HEK293 (cell line): Measurements from ENCODE around the gene THSD4.

Experiments used
- CTCF ChIA-PET: fragments of 350-600 bp; formaldehyde crosslinking; extraction: SDS; loops from one replicate; lab custom pipeline; 2021; ENCODE audit warnings: antibody characterized with exemption; lab: Yijun Ruan, JAX
- POLR2A ChIA-PET: fragments of 300-600 bp; formaldehyde crosslinking; extraction: SDS; loops from one replicate; lab custom pipeline; 2020; ENCODE audit warnings: antibody characterized with exemption, inconsistent platforms; lab: Yijun Ruan, JAX
- H3K27ac ChIP-seq: fragments of 200-500 bp; sonication (Bioruptor generic); 2 replicates; pipeline ENCODE4 v1.5.1; 2014; ENCODE audit warnings: low read depth, low read length, control low read depth, inconsistent platforms; ENCODE audit errors: extremely low read depth
- H3K36me3 ChIP-seq, 2 experiments: fragments of 200-500 bp in 1 of 2; sonication (Bioruptor generic) in 1 of 2; 1 replicate in 1 of 2; 2 replicates in 1 of 2; pipeline ENCODE4 v1.5.1; 2014 to 2017; ENCODE audit warnings: inconsistent platforms in 2 of 2, low read length in 2 of 2; ENCODE audit not compliant: control insufficient read depth in 2 of 2, insufficient read depth in 1 of 2
- H3K4me1 ChIP-seq: fragments of 200-500 bp; sonication (Bioruptor generic); 2 replicates; pipeline ENCODE4 v1.5.1; 2014; ENCODE audit warnings: mild to moderate bottlenecking, low read length, inconsistent platforms; ENCODE audit not compliant: control insufficient read depth, insufficient read depth
- H3K4me3 ChIP-seq: 2 replicates; pipeline ENCODE4 v1.5.1; 2011; ENCODE audit warnings: low read depth, mild to moderate bottlenecking, control low read depth, low read length, moderate library complexity
- H3K9me3 ChIP-seq: fragments of 200-500 bp; sonication (Bioruptor generic); 2 replicates; pipeline ENCODE4 v1.5.1; 2014; ENCODE audit warnings: low read depth, low read length, inconsistent platforms; ENCODE audit not compliant: control insufficient read depth, insufficient read depth
- GLIS1 ChIP-seq: fragments of 450-650 bp; formaldehyde crosslinking; IDR thresholded peaks from 2 replicates; pipeline ENCODE4 v1.5.1; 2016; ENCODE audit warnings: missing biosample characterization, missing genetic modification characterization
- HOXA7 ChIP-seq: sonication (generic); formaldehyde crosslinking; IDR thresholded peaks from 2 replicates; pipeline ENCODE4 v1.8.1; 2022; ENCODE audit warnings: missing genetic modification reagents, borderline replicate concordance
- INSM2 ChIP-seq: fragments of 450-650 bp; formaldehyde crosslinking; IDR thresholded peaks from 2 replicates; pipeline ENCODE4 v1.5.1; 2016; ENCODE audit warnings: missing biosample characterization, missing genetic modification characterization
- PBX3 ChIP-seq: sonication (generic); formaldehyde crosslinking; IDR thresholded peaks from 2 replicates; pipeline ENCODE4 v1.8.1; 2022; ENCODE audit warnings: mild to moderate bottlenecking, moderate library complexity, missing genetic modification reagents
- PRDM1 ChIP-seq: fragments of 450-650 bp; formaldehyde crosslinking; IDR thresholded peaks from 2 replicates; pipeline ENCODE4; 2016; ENCODE audit warnings: missing biosample characterization, missing genetic modification characterization
- PRDM4 ChIP-seq: fragments of 450-650 bp; formaldehyde crosslinking; IDR thresholded peaks from 2 replicates; pipeline ENCODE4 v1.5.1; 2017; ENCODE audit warnings: missing biosample characterization, missing genetic modification characterization
- SP2 ChIP-seq: fragments of 450-650 bp; formaldehyde crosslinking; IDR thresholded peaks from 2 replicates; pipeline ENCODE4 v1.5.1; 2016; ENCODE audit warnings: missing biosample characterization, missing genetic modification characterization
- SP7 ChIP-seq: fragments of 450-650 bp; formaldehyde crosslinking; IDR thresholded peaks from 2 replicates; pipeline ENCODE4 v1.5.1; 2016; ENCODE audit warnings: missing biosample characterization, missing genetic modification characterization
- YY1 ChIP-seq: fragments of 450-650 bp; formaldehyde crosslinking; IDR thresholded peaks from 2 replicates; pipeline ENCODE4 v1.5.1; 2018; ENCODE audit warnings: missing biosample characterization, missing genetic modification characterization
- ZBTB49 ChIP-seq: fragments of 450-650 bp; formaldehyde crosslinking; IDR thresholded peaks from 2 replicates; pipeline ENCODE4 v1.5.1; 2016; ENCODE audit warnings: missing biosample characterization, missing genetic modification characterization, low read depth
- ZFHX2 ChIP-seq: fragments of 450-650 bp; formaldehyde crosslinking; conservative IDR thresholded peaks from 2 replicates; pipeline ENCODE4 v1.5.1; 2016; ENCODE audit warnings: missing biosample characterization, missing genetic modification characterization
- ZNF138 ChIP-seq: fragments of 450-650 bp; formaldehyde crosslinking; IDR thresholded peaks from 2 replicates; pipeline ENCODE4 v1.5.1; 2016; ENCODE audit warnings: missing biosample characterization, missing genetic modification characterization, borderline replicate concordance
- ZNF221 ChIP-seq: fragments of 450-650 bp; formaldehyde crosslinking; IDR thresholded peaks from 2 replicates; pipeline ENCODE4 v1.5.1; 2017; ENCODE audit warnings: missing biosample characterization, missing genetic modification characterization, borderline replicate concordance
- ZNF311 ChIP-seq: fragments of 450-650 bp; formaldehyde crosslinking; IDR thresholded peaks from 2 replicates; pipeline ENCODE4 v1.5.1; 2017; ENCODE audit warnings: missing biosample characterization, missing genetic modification characterization, borderline replicate concordance
- ZNF350 ChIP-seq: fragments of 450-650 bp; formaldehyde crosslinking; IDR thresholded peaks from 2 replicates; pipeline ENCODE4 v1.5.0; 2017; ENCODE audit warnings: missing biosample characterization, mild to moderate bottlenecking, missing genetic modification characterization
- ZNF473 ChIP-seq: fragments of 450-650 bp; formaldehyde crosslinking; IDR thresholded peaks from 2 replicates; pipeline ENCODE4 v1.5.1; 2017; ENCODE audit warnings: missing biosample characterization, missing genetic modification characterization
- ZNF521 ChIP-seq: fragments of 450-650 bp; formaldehyde crosslinking; IDR thresholded peaks from 2 replicates; pipeline ENCODE4 v1.5.1; 2017; ENCODE audit warnings: missing biosample characterization, mild to moderate bottlenecking, missing genetic modification characterization
- ZNF555 ChIP-seq: fragments of 450-650 bp; formaldehyde crosslinking; conservative IDR thresholded peaks from 2 replicates; pipeline ENCODE4 v1.5.1; 2017; ENCODE audit warnings: missing biosample characterization, mild to moderate bottlenecking, missing genetic modification characterization, inconsistent platforms
- ZNF660 ChIP-seq: fragments of 450-650 bp; IDR thresholded peaks from 2 replicates; pipeline ENCODE4 v1.5.1; 2018; ENCODE audit warnings: missing biosample characterization, mild to moderate bottlenecking, missing genetic modification characterization
- ZNF677 ChIP-seq: fragments of 450-650 bp; IDR thresholded peaks from 2 replicates; pipeline ENCODE4 v1.5.0; 2018; ENCODE audit warnings: missing biosample characterization, mild to moderate bottlenecking, missing genetic modification characterization, moderate library complexity

Gene THSD4

GRCh38 chr15:71484080-71484479 is 368.8 kb downstream of the THSD4 start:
- no peak for TF ChIP-seq ZNF521 (tag by site-specific recombination)
- TF ChIP-seq PRDM1 = no peak
- no peaks in the 10 kb centered on the region for H3K9me3 ChIP-seq
- no peaks in the 10 kb centered on the region for H3K36me3 ChIP-seq
- H3K27ac ChIP-seq = no peak overlapping the region
- no peaks in the 10 kb centered on the region for H3K4me1 ChIP-seq
- H3K4me3 ChIP-seq = no peak overlapping the region
- CTCF ChIA-PET = interaction anchor here (0.7 to 3.0 kb wide), 7 partner anchors 7 to 260 kb away, joined by 3 to 13 read pairs (median 5); no protein-coding TSS in a partner anchor
- POLR2A ChIA-PET = no interaction called here

GRCh38 chr15:71485094-71485693 is 369.9 kb downstream of the THSD4 start:
- TF ChIP-seq ZNF555 (tag by site-specific recombination) (no peak), INSM2 (tag by site-specific recombination) (no peak), ZNF660 (tag by site-specific recombination) (no peak), YY1 (tag by site-specific recombination) (no peak), SP2 (tag by site-specific recombination) (no peak), HOXA7 (no peak), ZNF677 (tag by site-specific recombination) (no peak), ZNF350 (tag by site-specific recombination) (no peak), GLIS1 (tag by site-specific recombination) (no peak), PRDM4 (tag by site-specific recombination) (no peak), ZBTB49 (tag by site-specific recombination) (no peak), ZNF221 (tag by site-specific recombination) (no peak), SP7 (no peak), ZFHX2 (tag by site-specific recombination) (no peak), PBX3 (CRISPR knock-in tag) (no peak), ZNF138 (tag by site-specific recombination) (no peak), ZNF473 (no peak), ZNF311 (no peak)
- Histone ChIP-seq H3K9me3 (no peaks in the 10 kb centered on the region), H3K27ac (no peak overlapping the region), H3K36me3 (no peaks in the 10 kb centered on the region), H3K4me3 (no peak overlapping the region), H3K4me1 (no peaks in the 10 kb centered on the region)
- CTCF ChIA-PET = interaction anchor here (0.6 to 3.0 kb wide), 26 partner anchors 8 to 1918 kb away, joined by 3 to 13 read pairs (median 4); no protein-coding TSS in a partner anchor
- POLR2A ChIA-PET = no interaction called here
